Peyer's patch (tissue), 4 donors: ENCODE data around the gene COQ8A.
A peak's percentile ranks its signal among the peaks of the same experiment; 100 is the strongest.

Experiments used
- CTCF ChIP-seq, 6 experiments: fragments of 450-650 bp in 4 of 6; fragments of 200-600 bp in 2 of 6; sonication (generic) in 1 of 6; IDR thresholded peaks; one replicate each; pipeline ENCODE4 v1.5.1; 2017 to 2019; ENCODE audit warnings: antibody characterized with exemption in 6 of 6, mild to moderate bottlenecking in 3 of 6, moderate library complexity in 1 of 6
- POLR2A ChIP-seq, 2 donors: fragments of 450-650 bp; IDR thresholded peaks; one replicate each; pipeline ENCODE4 v1.5.1; 2017; ENCODE audit warnings: antibody characterized with exemption in 2 of 2, mild to moderate bottlenecking in 2 of 2, moderate library complexity in 2 of 2

GRCh38 chr1:226912587-226913176 is 27.4 kb upstream of the COQ8A start:
- TF ChIP-seq CTCF (IDR thresholded peaks at IDR 0.05), result peak in 4 of 6 experiments; percentile 51 to 75 (median 68)
- no peak for TF ChIP-seq POLR2A (IDR thresholded peaks at IDR 0.05)
